Measurements from ENCODE around the gene ARMS2. TPM values are rescaled to one million over a fixed set of nuclear protein-coding genes. Genes with fewer than 3 reads are reported as not detected.

The ARMS2 gene
- total RNA-seq (2014; rRNA removed; shearing (Covaris generic)): not detected in 2 replicates
- not detected in 2 replicates for total RNA-seq (2022)
- not detected for Bru-seq, nascent RNA
- not detected for BruChase-seq, experiment 1, labeled RNA remaining after a 6-hour chase
- BruChase-seq, experiment 2, labeled RNA remaining after a 2-hour chase: not detected
- long read RNA-seq: 0 reads

DNA sequence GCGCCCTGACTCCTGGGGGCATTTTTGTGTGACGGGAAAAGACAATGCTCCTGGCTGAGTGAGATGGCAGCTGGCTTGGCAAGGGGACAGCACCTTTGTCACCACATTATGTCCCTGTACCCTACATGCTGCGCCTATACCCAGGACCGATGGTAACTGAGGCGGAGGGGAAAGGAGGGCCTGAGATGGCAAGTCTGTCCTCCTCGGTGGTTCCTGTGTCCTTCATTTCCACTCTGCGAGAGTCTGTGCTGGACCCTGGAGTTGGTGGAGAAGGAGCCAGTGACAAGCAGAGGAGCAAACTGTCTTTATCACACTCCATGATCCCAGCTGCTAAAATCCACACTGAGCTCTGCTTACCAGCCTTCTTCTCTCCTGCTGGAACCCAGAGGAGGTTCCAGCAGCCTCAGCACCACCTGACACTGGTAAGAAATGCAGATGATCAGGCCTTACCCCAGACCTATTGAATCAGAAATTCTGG lies at the start of gene ARMS2:
Gene ARMS2, plus strand, starts transcription at position 51 of the 478 bp plus-strand sequence. Its CDS starts 75 bp downstream, at position 126.
- Histone ChIP-seq H3K4me2 (ENCODE audit: low read length) (no peak within 1 kb of the TSS), H3K4me1 (ENCODE audit: insufficient read depth, low read length, poor library complexity, severe bottlenecking) (no peaks in the 10 kb centered on the region), H3K9me2 (ENCODE audit: insufficient read depth, low read length) (no peaks in the 10 kb centered on the region), H3K4me3 (ENCODE audit: low read depth, low read length, poor library complexity, severe bottlenecking) (no peak within 1 kb of the TSS), H3K27ac (ENCODE audit: low read depth, low read length, poor library complexity, severe bottlenecking) (no peak within 1 kb of the TSS), H4K20me1 (ENCODE audit: insufficient read depth, low read length) (no peaks in the 10 kb centered on the region), H3K36me3 (ENCODE audit: insufficient read depth, low read length) (no peaks in the 10 kb centered on the region), H3K9me3 (ENCODE audit: low read length) (no peaks in the 10 kb centered on the region), H2AFZ (ENCODE audit: low read length) (no peak within 1 kb of the TSS), H3K79me2 (ENCODE audit: insufficient read depth, low read depth, low read length) (no peaks in the 10 kb centered on the region)
- DNase-seq (ENCODE audit: low spot score): no peak
- ChIA-PET POLR2A (interaction anchor here (0.6 kb wide), 1 partner anchor 232 kb away, joined by 4 read pairs; no protein-coding TSS in a partner anchor), CTCF (ENCODE audit: unreplicated experiment) (no interaction called here)
- TF ChIP-seq EZH2phosphoT487 (IDR thresholded peaks at IDR 0.05; ENCODE audit: borderline replicate concordance, low read depth, low read length): no peak
- TF ChIP-seq, protein P1, sequence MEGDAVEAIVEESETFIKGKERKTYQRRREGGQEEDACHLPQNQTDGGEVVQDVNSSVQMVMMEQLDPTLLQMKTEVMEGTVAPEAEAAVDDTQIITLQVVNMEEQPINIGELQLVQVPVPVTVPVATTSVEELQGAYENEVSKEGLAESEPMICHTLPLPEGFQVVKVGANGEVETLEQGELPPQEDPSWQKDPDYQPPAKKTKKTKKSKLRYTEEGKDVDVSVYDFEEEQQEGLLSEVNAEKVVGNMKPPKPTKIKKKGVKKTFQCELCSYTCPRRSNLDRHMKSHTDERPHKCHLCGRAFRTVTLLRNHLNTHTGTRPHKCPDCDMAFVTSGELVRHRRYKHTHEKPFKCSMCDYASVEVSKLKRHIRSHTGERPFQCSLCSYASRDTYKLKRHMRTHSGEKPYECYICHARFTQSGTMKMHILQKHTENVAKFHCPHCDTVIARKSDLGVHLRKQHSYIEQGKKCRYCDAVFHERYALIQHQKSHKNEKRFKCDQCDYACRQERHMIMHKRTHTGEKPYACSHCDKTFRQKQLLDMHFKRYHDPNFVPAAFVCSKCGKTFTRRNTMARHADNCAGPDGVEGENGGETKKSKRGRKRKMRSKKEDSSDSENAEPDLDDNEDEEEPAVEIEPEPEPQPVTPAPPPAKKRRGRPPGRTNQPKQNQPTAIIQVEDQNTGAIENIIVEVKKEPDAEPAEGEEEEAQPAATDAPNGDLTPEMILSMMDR (conservative IDR thresholded peaks at IDR 0.05; ENCODE audit: low read length): no peak
- BruUV-seq (replicated peaks): no TSS peak
- intact Hi-C loops (cut with micrococcal nuclease; ENCODE audit: unreplicated experiment): no loop called here

GRCh38 chr10:122407375-122408125 lies 46.9 kb upstream of the ARMS2 start:
- Histone ChIP-seq H3K27ac (ENCODE audit: low read depth, low read length, poor library complexity, severe bottlenecking) (no peak overlapping the region), H3K79me2 (ENCODE audit: insufficient read depth, low read depth, low read length) (no peaks in the 10 kb centered on the region), H4K20me1 (ENCODE audit: insufficient read depth, low read length) (no peaks in the 10 kb centered on the region), H2AFZ (ENCODE audit: low read length) (no peak overlapping the region), H3K36me3 (ENCODE audit: insufficient read depth, low read length) (no peaks in the 10 kb centered on the region), H3K9me2 (ENCODE audit: insufficient read depth, low read length) (no peaks in the 10 kb centered on the region), H3K4me1 (ENCODE audit: insufficient read depth, low read length, poor library complexity, severe bottlenecking) (no peaks in the 10 kb centered on the region), H3K9me3 (ENCODE audit: low read length) (no peaks in the 10 kb centered on the region), H3K4me3 (ENCODE audit: low read depth, low read length, poor library complexity, severe bottlenecking) (no peak overlapping the region), H3K4me2 (ENCODE audit: low read length) (no peak overlapping the region)
- DNase-seq (ENCODE audit: low spot score): no peak
- intact Hi-C loops (cut with micrococcal nuclease; ENCODE audit: unreplicated experiment): no loop called here
- TF ChIP-seq, protein P1 (conservative IDR thresholded peaks at IDR 0.05; ENCODE audit: low read length): no peak
- TF ChIP-seq EZH2phosphoT487 (IDR thresholded peaks at IDR 0.05; ENCODE audit: borderline replicate concordance, low read depth, low read length): no peak
- CTCF ChIA-PET (ENCODE audit: unreplicated experiment): no interaction called here
- POLR2A ChIA-PET: no interaction called here
- no TSS peak for BruUV-seq (replicated peaks)

GRCh38 chr10:122413327-122413726 lies 41.1 kb upstream of the ARMS2 start:
- POLR2A ChIA-PET: interaction anchor here (0.6 to 0.9 kb wide), 2 partner anchors 45 to 1016 kb away, joined by 3 to 4 read pairs; no protein-coding TSS in a partner anchor
- H3K4me1 ChIP-seq (ENCODE audit: insufficient read depth, low read length, poor library complexity, severe bottlenecking): peaks cover 7% of the 10 kb centered on the region
- H3K79me2 ChIP-seq (ENCODE audit: insufficient read depth, low read depth, low read length): no peaks in the 10 kb centered on the region
- BruUV-seq (replicated peaks): no TSS peak
- H3K4me3 ChIP-seq (ENCODE audit: low read depth, low read length, poor library complexity, severe bottlenecking): no peak overlapping the region
- H3K27ac ChIP-seq (ENCODE audit: low read depth, low read length, poor library complexity, severe bottlenecking): no peak overlapping the region
- DNase-seq (ENCODE audit: low spot score): no peak
- H3K9me3 ChIP-seq (ENCODE audit: low read length): no peaks in the 10 kb centered on the region
- no peak for TF ChIP-seq EZH2phosphoT487 (IDR thresholded peaks at IDR 0.05; ENCODE audit: borderline replicate concordance, low read depth, low read length)
- no peaks in the 10 kb centered on the region for H4K20me1 ChIP-seq (ENCODE audit: insufficient read depth, low read length)
- peaks cover 21% of the 10 kb centered on the region; the same call in 1 of the 2 replicates for H3K36me3 ChIP-seq (ENCODE audit: insufficient read depth, low read length)
- H3K4me2 ChIP-seq (ENCODE audit: low read length): no peak overlapping the region
- CTCF ChIA-PET (ENCODE audit: unreplicated experiment): no interaction called here
- intact Hi-C loops (cut with micrococcal nuclease; ENCODE audit: unreplicated experiment): no loop called here
- no peak overlapping the region for H2AFZ ChIP-seq (ENCODE audit: low read length)
- no peaks in the 10 kb centered on the region for H3K9me2 ChIP-seq (ENCODE audit: insufficient read depth, low read length)
